HG03521 (cell line): ENCODE measurements around the gene BCR.
"Not testable (repeated sequence)": the region's sequence is repeated elsewhere in the genome, so short reads cannot be mapped to it uniquely, and the experiment has no call there.

Experiments
- ATAC-seq: cut with Tn5 transposase; IDR thresholded peaks from one replicate; pipeline ENCODE4 v1.9.1; 2021; ENCODE audit warnings: mild to moderate bottlenecking, moderate library complexity; ENCODE audit not compliant: unreplicated experiment

Gene BCR

GRCh38 chr22:23361676-23362075 lies 181.4 kb downstream of the BCR start:
- no peak for ATAC-seq

DNA sequence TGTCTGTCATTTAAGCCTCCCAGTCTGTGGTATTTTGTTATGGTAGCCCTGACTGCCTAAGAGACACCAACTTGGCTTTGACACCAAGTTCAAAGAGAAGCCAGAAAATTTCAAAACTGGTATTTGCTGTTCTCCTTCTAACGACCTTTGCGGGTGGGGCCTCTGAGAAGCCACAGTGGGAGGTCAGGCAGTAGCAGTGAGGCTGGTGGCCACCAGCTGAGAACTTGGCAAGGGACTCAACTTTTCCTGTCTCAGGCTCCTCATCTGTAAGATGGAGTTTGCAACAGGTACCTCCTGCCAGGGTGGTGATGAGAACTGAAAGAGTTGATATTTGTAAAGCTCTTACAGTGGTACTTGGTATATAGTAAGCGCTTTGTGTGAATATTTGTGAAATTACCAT lies 183.4 kb downstream of the BCR start:
- ATAC-seq, result no peak

GRCh38 chr22:23364389-23364788 lies 184.1 kb downstream of the BCR start:
- no peak for ATAC-seq

- no peak for ATAC-seq
These were observed 185.2 kb downstream of the BCR start for GRCh38 chr22:23365524-23365923.

DNA sequence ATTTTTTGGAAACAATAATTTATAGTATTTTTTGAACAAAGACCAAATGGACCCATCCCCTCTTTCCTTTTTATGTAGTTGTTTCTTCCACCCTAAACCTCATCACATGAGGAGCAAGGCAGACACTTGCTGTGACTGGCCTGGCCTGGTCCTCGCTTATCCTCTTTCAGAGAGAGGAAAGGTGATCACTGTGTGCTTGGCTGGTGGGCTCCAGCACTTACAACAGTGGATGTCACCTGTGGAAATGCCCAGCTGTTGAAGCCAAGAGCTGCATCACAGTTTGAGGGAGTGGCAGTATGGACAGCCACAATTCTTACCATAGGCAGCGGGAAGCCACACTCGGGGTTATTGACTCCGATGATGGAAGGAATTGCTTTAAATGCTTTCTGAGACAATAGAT lies 185.7 kb downstream of the BCR start:
- ATAC-seq, result no peak

DNA sequence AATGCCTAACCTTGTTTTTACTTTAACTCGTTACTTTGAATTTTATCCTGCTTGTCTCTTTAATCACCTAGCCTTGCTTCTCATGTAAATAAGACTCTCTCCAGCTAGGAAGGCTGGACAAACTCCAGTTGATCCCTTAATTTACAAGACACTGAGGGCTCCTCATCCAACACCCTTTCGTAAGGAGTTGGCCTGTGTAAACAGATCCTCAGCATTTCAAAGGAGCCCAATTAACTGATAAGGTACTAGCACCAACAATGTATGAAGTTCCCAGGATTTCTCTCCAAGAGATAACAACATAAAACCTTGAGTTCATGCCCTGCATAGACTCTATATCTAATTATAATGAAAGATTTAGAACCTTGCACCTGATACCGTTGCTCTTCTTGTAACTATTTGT lies 186.9 kb downstream of the BCR start:
- not testable (repeated sequence) for ATAC-seq
